ENCODE data around the gene KDR.

DNA sequence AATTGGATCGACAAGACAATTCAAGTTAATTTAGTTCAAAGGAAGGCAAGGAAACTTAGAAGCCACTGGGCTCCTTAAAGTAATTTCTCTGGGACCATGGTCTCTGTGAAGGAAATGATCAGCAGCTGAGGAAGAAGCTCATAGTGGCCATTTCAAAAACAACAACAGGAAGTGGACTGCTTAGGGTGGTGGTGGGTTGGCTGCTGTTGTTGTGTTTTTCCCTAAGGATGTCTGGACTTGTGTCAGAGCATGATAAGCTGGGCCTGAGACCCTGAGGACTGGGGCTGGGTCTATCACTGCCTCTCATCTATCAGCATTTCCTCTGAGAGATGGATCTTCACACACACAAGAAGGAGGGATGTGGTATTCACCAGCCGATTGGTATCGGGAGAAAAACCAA, 18.3 kb downstream of the KDR start:
- TF ChIP-seq TARDBP (IDR thresholded peaks at IDR 0.05) (no peak), POLR2A (conservative IDR thresholded peaks at IDR 0.05) (no peak), NR2F6 (CRISPR knock-in tag; IDR thresholded peaks at IDR 0.05) (no peak), CREM (IDR thresholded peaks at IDR 0.05; ENCODE audit: low read depth) (no peak), ZBTB7A (IDR thresholded peaks at IDR 0.05; ENCODE audit: borderline replicate concordance, control insufficient read depth, low read depth, low read length) (no peak), SREBF1 (IDR thresholded peaks at IDR 0.05; ENCODE audit: borderline replicate concordance, low read depth, low read length) (no peak)
- TF ChIP-seq, protein P1, sequence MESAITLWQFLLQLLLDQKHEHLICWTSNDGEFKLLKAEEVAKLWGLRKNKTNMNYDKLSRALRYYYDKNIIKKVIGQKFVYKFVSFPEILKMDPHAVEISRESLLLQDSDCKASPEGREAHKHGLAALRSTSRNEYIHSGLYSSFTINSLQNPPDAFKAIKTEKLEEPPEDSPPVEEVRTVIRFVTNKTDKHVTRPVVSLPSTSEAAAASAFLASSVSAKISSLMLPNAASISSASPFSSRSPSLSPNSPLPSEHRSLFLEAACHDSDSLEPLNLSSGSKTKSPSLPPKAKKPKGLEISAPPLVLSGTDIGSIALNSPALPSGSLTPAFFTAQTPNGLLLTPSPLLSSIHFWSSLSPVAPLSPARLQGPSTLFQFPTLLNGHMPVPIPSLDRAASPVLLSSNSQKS (CRISPR knock-in tag; IDR thresholded peaks at IDR 0.05), result no peak
- TF ChIP-seq, protein P2, sequence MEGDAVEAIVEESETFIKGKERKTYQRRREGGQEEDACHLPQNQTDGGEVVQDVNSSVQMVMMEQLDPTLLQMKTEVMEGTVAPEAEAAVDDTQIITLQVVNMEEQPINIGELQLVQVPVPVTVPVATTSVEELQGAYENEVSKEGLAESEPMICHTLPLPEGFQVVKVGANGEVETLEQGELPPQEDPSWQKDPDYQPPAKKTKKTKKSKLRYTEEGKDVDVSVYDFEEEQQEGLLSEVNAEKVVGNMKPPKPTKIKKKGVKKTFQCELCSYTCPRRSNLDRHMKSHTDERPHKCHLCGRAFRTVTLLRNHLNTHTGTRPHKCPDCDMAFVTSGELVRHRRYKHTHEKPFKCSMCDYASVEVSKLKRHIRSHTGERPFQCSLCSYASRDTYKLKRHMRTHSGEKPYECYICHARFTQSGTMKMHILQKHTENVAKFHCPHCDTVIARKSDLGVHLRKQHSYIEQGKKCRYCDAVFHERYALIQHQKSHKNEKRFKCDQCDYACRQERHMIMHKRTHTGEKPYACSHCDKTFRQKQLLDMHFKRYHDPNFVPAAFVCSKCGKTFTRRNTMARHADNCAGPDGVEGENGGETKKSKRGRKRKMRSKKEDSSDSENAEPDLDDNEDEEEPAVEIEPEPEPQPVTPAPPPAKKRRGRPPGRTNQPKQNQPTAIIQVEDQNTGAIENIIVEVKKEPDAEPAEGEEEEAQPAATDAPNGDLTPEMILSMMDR (IDR thresholded peaks at IDR 0.05 in 2 of 3, conservative IDR thresholded peaks at IDR 0.05 in 1 of 3; ENCODE audit: insufficient read depth in 2 of 3, low read depth in 1 of 3, low read length in 3 of 3), result no peak
- TF ChIP-seq, protein P3, sequence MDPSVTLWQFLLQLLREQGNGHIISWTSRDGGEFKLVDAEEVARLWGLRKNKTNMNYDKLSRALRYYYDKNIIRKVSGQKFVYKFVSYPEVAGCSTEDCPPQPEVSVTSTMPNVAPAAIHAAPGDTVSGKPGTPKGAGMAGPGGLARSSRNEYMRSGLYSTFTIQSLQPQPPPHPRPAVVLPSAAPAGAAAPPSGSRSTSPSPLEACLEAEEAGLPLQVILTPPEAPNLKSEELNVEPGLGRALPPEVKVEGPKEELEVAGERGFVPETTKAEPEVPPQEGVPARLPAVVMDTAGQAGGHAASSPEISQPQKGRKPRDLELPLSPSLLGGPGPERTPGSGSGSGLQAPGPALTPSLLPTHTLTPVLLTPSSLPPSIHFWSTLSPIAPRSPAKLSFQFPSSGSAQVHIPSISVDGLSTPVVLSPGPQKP (CRISPR knock-in tag; IDR thresholded peaks at IDR 0.05), result no peak
- TF ChIP-seq, protein P4, sequence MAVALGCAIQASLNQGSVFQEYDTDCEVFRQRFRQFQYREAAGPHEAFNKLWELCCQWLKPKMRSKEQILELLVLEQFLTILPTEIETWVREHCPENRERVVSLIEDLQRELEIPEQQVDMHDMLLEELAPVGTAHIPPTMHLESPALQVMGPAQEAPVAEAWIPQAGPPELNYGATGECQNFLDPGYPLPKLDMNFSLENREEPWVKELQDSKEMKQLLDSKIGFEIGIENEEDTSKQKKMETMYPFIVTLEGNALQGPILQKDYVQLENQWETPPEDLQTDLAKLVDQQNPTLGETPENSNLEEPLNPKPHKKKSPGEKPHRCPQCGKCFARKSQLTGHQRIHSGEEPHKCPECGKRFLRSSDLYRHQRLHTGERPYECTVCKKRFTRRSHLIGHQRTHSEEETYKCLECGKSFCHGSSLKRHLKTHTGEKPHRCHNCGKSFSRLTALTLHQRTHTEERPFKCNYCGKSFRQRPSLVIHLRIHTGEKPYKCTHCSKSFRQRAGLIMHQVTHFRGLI (CRISPR knock-in tag; IDR thresholded peaks at IDR 0.05), result no peak
- TF ChIP-seq, protein P5, sequence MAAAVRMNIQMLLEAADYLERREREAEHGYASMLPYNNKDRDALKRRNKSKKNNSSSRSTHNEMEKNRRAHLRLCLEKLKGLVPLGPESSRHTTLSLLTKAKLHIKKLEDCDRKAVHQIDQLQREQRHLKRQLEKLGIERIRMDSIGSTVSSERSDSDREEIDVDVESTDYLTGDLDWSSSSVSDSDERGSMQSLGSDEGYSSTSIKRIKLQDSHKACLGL (CRISPR knock-in tag; IDR thresholded peaks at IDR 0.05; ENCODE audit: borderline replicate concordance, poor library complexity, severe bottlenecking), result no peak
